ENCODE results near the gene MSRB2. TPM values are rescaled to one million over a fixed set of nuclear protein-coding genes. Genes with fewer than 3 reads are reported as not detected.
A peak's percentile ranks its signal among the peaks of the same experiment; 100 is the strongest.

Gene MSRB2
- total RNA-seq, 4 donors from 2014 or later: 24.3 to 43.5 (median 29.4) TPM

DNA sequence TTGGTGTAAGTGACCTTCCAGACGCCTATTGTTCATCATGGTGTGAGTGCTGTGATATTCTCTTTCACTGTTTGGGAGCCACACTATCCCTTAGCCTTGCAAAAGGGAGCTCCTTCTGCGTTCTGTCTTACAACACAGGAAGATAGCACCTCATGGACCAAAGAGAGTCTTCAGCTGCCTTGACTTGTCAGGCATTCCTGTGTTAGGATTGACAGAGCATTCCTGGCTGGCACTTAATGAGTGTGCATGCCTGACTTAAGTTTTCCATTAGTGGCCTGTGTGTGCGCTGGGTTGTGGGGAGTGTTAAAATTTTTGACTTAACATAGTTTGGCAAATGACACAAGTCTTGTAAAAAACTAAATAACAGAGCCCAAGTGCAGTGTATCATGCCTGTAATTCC lies 21.9 kb upstream of the MSRB2 start:
- intact Hi-C loops (cut with DNase I; ENCODE audit: low total_unique reads): no loop called here
- peaks cover 6 to 12% of the 10 kb centered on the region in 2 donors for H3K4me1 ChIP-seq
- no peak overlapping the region for H3K27ac ChIP-seq
- ATAC-seq: no peak
- TF ChIP-seq, protein P1, sequence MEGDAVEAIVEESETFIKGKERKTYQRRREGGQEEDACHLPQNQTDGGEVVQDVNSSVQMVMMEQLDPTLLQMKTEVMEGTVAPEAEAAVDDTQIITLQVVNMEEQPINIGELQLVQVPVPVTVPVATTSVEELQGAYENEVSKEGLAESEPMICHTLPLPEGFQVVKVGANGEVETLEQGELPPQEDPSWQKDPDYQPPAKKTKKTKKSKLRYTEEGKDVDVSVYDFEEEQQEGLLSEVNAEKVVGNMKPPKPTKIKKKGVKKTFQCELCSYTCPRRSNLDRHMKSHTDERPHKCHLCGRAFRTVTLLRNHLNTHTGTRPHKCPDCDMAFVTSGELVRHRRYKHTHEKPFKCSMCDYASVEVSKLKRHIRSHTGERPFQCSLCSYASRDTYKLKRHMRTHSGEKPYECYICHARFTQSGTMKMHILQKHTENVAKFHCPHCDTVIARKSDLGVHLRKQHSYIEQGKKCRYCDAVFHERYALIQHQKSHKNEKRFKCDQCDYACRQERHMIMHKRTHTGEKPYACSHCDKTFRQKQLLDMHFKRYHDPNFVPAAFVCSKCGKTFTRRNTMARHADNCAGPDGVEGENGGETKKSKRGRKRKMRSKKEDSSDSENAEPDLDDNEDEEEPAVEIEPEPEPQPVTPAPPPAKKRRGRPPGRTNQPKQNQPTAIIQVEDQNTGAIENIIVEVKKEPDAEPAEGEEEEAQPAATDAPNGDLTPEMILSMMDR (IDR thresholded peaks at IDR 0.05 in 4 of 5, conservative IDR thresholded peaks at IDR 0.05 in 1 of 5): no peak
- TF ChIP-seq POLR2A (IDR thresholded peaks at IDR 0.05): no peak
- no peak for DNase-seq
- peaks cover 0 to 6% (median 0%) of the 10 kb centered on the region in 3 donors for H3K27me3 ChIP-seq
- in situ Hi-C loops (cut with MboI; ENCODE audit: low sequenced_read_pairs in 4 of 4): no loop called here
- H3K4me3 ChIP-seq: no peak overlapping the region
- H3K9me3 ChIP-seq: no peaks in the 10 kb centered on the region
- no peaks in the 10 kb centered on the region for H3K36me3 ChIP-seq

- Histone ChIP-seq H3K4me1 (peaks cover 0 to 10% of the 10 kb centered on the region in 2 donors), H3K4me3 (no peak overlapping the region), H3K27ac (no peak overlapping the region), H3K27me3 (peaks cover 0 to 6% (median 0%) of the 10 kb centered on the region in 3 donors), H3K36me3 (no peaks in the 10 kb centered on the region), H3K9me3 (no peaks in the 10 kb centered on the region)
- DNase-seq (no peak), ATAC-seq (no peak)
- in situ Hi-C loops (cut with MboI; ENCODE audit: low sequenced_read_pairs in 4 of 4): no loop called here
- intact Hi-C loops (cut with DNase I; ENCODE audit: low total_unique reads): no loop called here
- no peak for TF ChIP-seq POLR2A (IDR thresholded peaks at IDR 0.05)
- TF ChIP-seq, protein P1 (IDR thresholded peaks at IDR 0.05 in 4 of 5, conservative IDR thresholded peaks at IDR 0.05 in 1 of 5): no peak
These were observed 19.7 kb upstream of the MSRB2 start for GRCh38 chr10:23075672-23076071.

GRCh38 chr10:23078114-23078513 lies 17.3 kb upstream of the MSRB2 start:
- H3K9me3 ChIP-seq: no peaks in the 10 kb centered on the region
- H3K36me3 ChIP-seq: no peaks in the 10 kb centered on the region
- no peak overlapping the region for H3K4me3 ChIP-seq
- peaks cover 0 to 6% (median 0%) of the 10 kb centered on the region in 3 donors for H3K27me3 ChIP-seq
- DNase-seq (no peak), ATAC-seq (no peak)
- no peak overlapping the region for H3K27ac ChIP-seq
- in situ Hi-C loops (cut with MboI; ENCODE audit: low sequenced_read_pairs in 4 of 4): no loop called here
- TF ChIP-seq, protein P1 (IDR thresholded peaks at IDR 0.05 in 4 of 5, conservative IDR thresholded peaks at IDR 0.05 in 1 of 5): no peak
- no peak for TF ChIP-seq POLR2A (IDR thresholded peaks at IDR 0.05)
- intact Hi-C loops (cut with DNase I; ENCODE audit: low total_unique reads): no loop called here
- H3K4me1 ChIP-seq: peaks cover 5 to 16% of the 10 kb centered on the region in 2 donors

DNA sequence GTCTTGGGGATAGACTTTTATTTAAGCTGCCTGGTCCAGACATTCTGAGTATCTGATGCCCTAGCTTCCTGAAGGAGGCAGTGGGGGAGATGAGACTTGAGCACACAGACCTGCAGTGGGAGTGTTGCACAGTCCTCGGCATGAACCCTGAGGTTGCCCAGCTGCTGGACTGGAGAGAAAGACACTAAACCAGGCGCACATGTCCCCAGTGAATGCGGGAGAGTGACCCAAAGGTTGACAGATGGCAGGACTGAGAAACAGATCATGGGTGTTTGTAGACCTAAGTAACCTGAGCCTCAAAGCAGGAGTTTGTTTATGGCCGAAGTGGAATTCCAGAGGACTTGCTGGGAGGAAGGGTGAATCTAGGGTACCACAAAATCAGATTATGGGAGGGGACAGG lies 15.7 kb upstream of the MSRB2 start:
- Histone ChIP-seq H3K4me1 (peaks cover 5 to 16% of the 10 kb centered on the region in 2 donors), H3K4me3 (no peak overlapping the region), H3K36me3 (no peaks in the 10 kb centered on the region), H3K27me3 (peaks cover 0 to 6% (median 0%) of the 10 kb centered on the region in 3 donors), H3K27ac (no peak overlapping the region), H3K9me3 (no peaks in the 10 kb centered on the region)
- DNase-seq (no peak), ATAC-seq (peak in 1 of 2 donors; percentile 89)
- in situ Hi-C loops (cut with MboI; ENCODE audit: low sequenced_read_pairs in 4 of 4) (no loop called here), intact Hi-C loops (cut with DNase I; ENCODE audit: low total_unique reads) (no loop called here)
- TF ChIP-seq, protein P1 (IDR thresholded peaks at IDR 0.05 in 4 of 5, conservative IDR thresholded peaks at IDR 0.05 in 1 of 5): no peak
- TF ChIP-seq POLR2A (IDR thresholded peaks at IDR 0.05): no peak

DNA sequence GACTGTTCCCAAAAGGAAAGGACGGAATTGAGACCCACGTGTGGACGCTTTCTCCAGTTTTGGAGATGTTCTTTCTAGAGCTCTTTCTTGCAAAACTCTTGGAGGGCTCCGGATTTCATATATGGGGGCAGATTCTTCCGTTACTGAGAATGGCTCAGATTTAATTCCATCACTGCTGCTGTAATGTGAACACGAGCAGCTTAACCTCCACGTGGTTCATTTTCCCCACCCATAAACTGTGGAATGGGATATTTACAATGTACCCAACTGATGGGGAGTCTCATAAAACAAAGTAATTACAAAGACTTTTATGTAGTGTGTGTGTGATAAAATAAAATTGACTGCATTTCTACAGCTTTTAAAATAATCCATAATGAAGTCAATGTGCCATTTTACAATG lies 15.1 kb upstream of the MSRB2 start:
- Histone ChIP-seq H3K27me3 (peaks cover 0 to 6% (median 0%) of the 10 kb centered on the region in 3 donors), H3K9me3 (no peaks in the 10 kb centered on the region), H3K4me1 (peaks cover 5 to 16% of the 10 kb centered on the region in 2 donors), H3K36me3 (no peaks in the 10 kb centered on the region), H3K4me3 (no peak overlapping the region), H3K27ac (no peak overlapping the region)
- DNase-seq (no peak), ATAC-seq (no peak)
- intact Hi-C loops (cut with DNase I; ENCODE audit: low total_unique reads) (no loop called here), in situ Hi-C loops (cut with MboI; ENCODE audit: low sequenced_read_pairs in 4 of 4) (no loop called here)
- TF ChIP-seq, protein P1 (IDR thresholded peaks at IDR 0.05 in 4 of 5, conservative IDR thresholded peaks at IDR 0.05 in 1 of 5): no peak
- TF ChIP-seq POLR2A (IDR thresholded peaks at IDR 0.05): no peak
